CD14-positive monocyte (primary cell): ENCODE results near the gene DSP. TPM values are rescaled to one million over a fixed set of nuclear protein-coding genes. Genes with fewer than 3 reads are reported as not detected.

Source experiments
- DNase-seq, 3 donors: peaks; one replicate each; pipeline ENCODE4 v3.0.0-alpha.2; 2011 to 2022
- H2AFZ ChIP-seq: 2 replicates; pipeline ENCODE4 v1.6.0; 2012; ENCODE audit warnings: mild to moderate bottlenecking, low read depth, low read length, inconsistent platforms; ENCODE audit not compliant: insufficient read depth, poor library complexity, severe bottlenecking
- H3K27ac ChIP-seq, 2 donors: 1 replicate in 1 of 2; 2 replicates in 1 of 2; pipeline ENCODE4 v1.5.1; 2012 to 2013; ENCODE audit warnings: low read length in 2 of 2, control low read depth in 1 of 2, inconsistent platforms in 1 of 2, low read depth in 1 of 2, mild to moderate bottlenecking in 1 of 2
- H3K27me3 ChIP-seq, 2 donors: one replicate each; pipeline versions ENCODE4 v1.6.0 to v1.6.1; 2011 to 2013; ENCODE audit warnings: low read length in 2 of 2; ENCODE audit not compliant: control insufficient read depth in 2 of 2, insufficient read depth in 2 of 2
- H3K36me3 ChIP-seq, 2 donors: replicated peaks in 1 of 2; 1 replicate in 1 of 2; 2 replicates in 1 of 2; pipeline versions ENCODE4 v1.5.1 to v1.6.1; 2012 to 2013; ENCODE audit warnings: low read length in 2 of 2, control low read depth in 1 of 2, inconsistent platforms in 1 of 2, mild to moderate bottlenecking in 1 of 2; ENCODE audit not compliant: insufficient read depth in 2 of 2, control insufficient read depth in 1 of 2
- H3K4me1 ChIP-seq, 2 donors: 1 replicate in 1 of 2; 2 replicates in 1 of 2; pipeline versions ENCODE4 v1.5.1 to v1.6.1; 2012 to 2013; ENCODE audit warnings: low read length in 2 of 2, control low read depth in 1 of 2, inconsistent platforms in 1 of 2, mild to moderate bottlenecking in 1 of 2, moderate library complexity in 1 of 2; ENCODE audit not compliant: insufficient read depth in 2 of 2, control insufficient read depth in 1 of 2
- H3K4me2 ChIP-seq: replicated peaks from 2 replicates; pipeline ENCODE3; 2012; ENCODE audit warnings: low read length, moderate library complexity, mild to moderate bottlenecking; ENCODE audit not compliant: poor library complexity, severe bottlenecking; ENCODE audit errors: extremely low read depth
- H3K4me3 ChIP-seq, 3 experiments: fragments of 200-600 bp in 1 of 3; sonication (generic) in 1 of 3; replicated peaks in 1 of 3; 1 replicate in 2 of 3; 2 replicates in 1 of 3; pipeline ENCODE4 v1.5.1; 2011 to 2013; ENCODE audit warnings: low read length in 3 of 3, mild to moderate bottlenecking in 3 of 3, control low read depth in 2 of 3, low read depth in 2 of 3, inconsistent platforms in 1 of 3, moderate library complexity in 1 of 3
- H3K79me2 ChIP-seq: 2 replicates; pipeline ENCODE4 v1.6.0; 2012; ENCODE audit warnings: mild to moderate bottlenecking, control low read depth, inconsistent platforms, low read length, moderate library complexity; ENCODE audit not compliant: insufficient read depth
- H3K9ac ChIP-seq: 2 replicates; pipeline ENCODE4 v1.6.0; 2017; ENCODE audit warnings: low read length, mild to moderate bottlenecking; ENCODE audit not compliant: insufficient read depth, poor library complexity, severe bottlenecking
- H3K9me3 ChIP-seq, 2 donors: replicated peaks in 1 of 2; 1 replicate in 1 of 2; 2 replicates in 1 of 2; pipeline versions ENCODE4 v1.5.1 to v1.6.1; 2012 to 2013; ENCODE audit warnings: low read length in 2 of 2, control low read depth in 1 of 2; ENCODE audit not compliant: control insufficient read depth in 1 of 2, insufficient read depth in 1 of 2
- H4K20me1 ChIP-seq: 2 replicates; pipeline ENCODE4 v1.6.0; 2012; ENCODE audit warnings: mild to moderate bottlenecking, low read length, control low read depth, moderate library complexity; ENCODE audit not compliant: insufficient read depth
- H3K27ac Mint-ChIP-seq, 7 donors: one replicate each; pipeline ENCODE4 v1.8.0; 2020; ENCODE audit warnings: mild to moderate bottlenecking in 7 of 7, mixed read lengths in 7 of 7, moderate library complexity in 6 of 7, inconsistent platforms in 2 of 7
- H3K27me3 Mint-ChIP-seq, 3 donors: one replicate each; pipeline ENCODE4 v1.8.0; 2021 to 2022; ENCODE audit warnings: low read depth in 3 of 3, mild to moderate bottlenecking in 3 of 3, mixed read lengths in 3 of 3, moderate library complexity in 3 of 3, inconsistent platforms in 1 of 3
- H3K36me3 Mint-ChIP-seq, 2 donors: one replicate each; pipeline ENCODE4 v1.8.0; 2020; ENCODE audit warnings: mixed read lengths in 2 of 2, inconsistent platforms in 1 of 2, mild to moderate bottlenecking in 1 of 2
- H3K4me1 Mint-ChIP-seq: one replicate; pipeline ENCODE4 v1.8.0; 2020; ENCODE audit warnings: mild to moderate bottlenecking, mixed read lengths
- H3K4me3 Mint-ChIP-seq, 2 donors: one replicate each; pipeline ENCODE4 v1.8.0; 2020; ENCODE audit warnings: mild to moderate bottlenecking in 2 of 2, mixed read lengths in 2 of 2, moderate library complexity in 1 of 2
- H3K9me3 Mint-ChIP-seq, 7 donors: one replicate each; pipeline ENCODE4 v1.8.0; 2020 to 2022; ENCODE audit warnings: mixed read lengths in 7 of 7, mild to moderate bottlenecking in 6 of 7, moderate library complexity in 6 of 7, inconsistent platforms in 2 of 7
- WGBS: methylation state at CpG from one replicate; pipeline ENCODE4 v1.1.5; 2013; ENCODE audit warnings: missing lambda C conversion rate; ENCODE audit not compliant: insufficient coverage; 5-methylcytosine and 5-hydroxymethylcytosine counted together
- intact Hi-C, 2 donors: fragments of 100-400 bp; cut with micrococcal nuclease; formaldehyde crosslinking; loops; one replicate each; pipeline versions ENCODE4 v1.15.0 to v1.15.1; 2023
- polyA plus RNA-seq, 3 donors: library from polyadenylated mRNA; depleted of rRNA in 1 of 3; unstranded in 2 of 3; stranded (reverse) in 1 of 3; fragments of 300-500 nt in 2 of 3; fragments of >200 nt in 1 of 3; fragmentation: Illumina TruSeq in 2 of 3; gene quantifications; 1 replicate in 2 of 3; 2 replicates in 1 of 3; pipeline ENCODE4 v1.2.3, GENCODE V29; 2012 to 2021
- TF ChIP-seq, protein P1 (sequence below): fragments of 200-600 bp; IDR thresholded peaks from one replicate; pipeline ENCODE4 v1.8.0; 2022; ENCODE audit warnings: antibody characterized with exemption, mild to moderate bottlenecking

Gene DSP
- polyA plus RNA-seq, 3 donors, result not detected

DNA sequence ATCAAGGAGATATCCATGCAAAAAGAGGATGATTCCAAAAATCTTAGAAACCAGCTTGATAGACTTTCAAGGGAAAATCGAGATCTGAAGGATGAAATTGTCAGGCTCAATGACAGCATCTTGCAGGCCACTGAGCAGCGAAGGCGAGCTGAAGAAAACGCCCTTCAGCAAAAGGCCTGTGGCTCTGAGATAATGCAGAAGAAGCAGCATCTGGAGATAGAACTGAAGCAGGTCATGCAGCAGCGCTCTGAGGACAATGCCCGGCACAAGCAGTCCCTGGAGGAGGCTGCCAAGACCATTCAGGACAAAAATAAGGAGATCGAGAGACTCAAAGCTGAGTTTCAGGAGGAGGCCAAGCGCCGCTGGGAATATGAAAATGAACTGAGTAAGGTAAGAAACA is 38.4 kb downstream of the DSP start:
- H3K9me3 ChIP-seq, result no peaks in the 10 kb centered on the region
- no peak for DNase-seq
- H3K4me1 ChIP-seq, result no peaks in the 10 kb centered on the region
- H3K27me3 Mint-ChIP-seq, result peaks cover 0 to 19% (median 5%) of the 10 kb centered on the region in 3 donors
- no peaks in the 10 kb centered on the region for H3K36me3 ChIP-seq
- no peak overlapping the region for H3K27ac Mint-ChIP-seq
- no peaks in the 10 kb centered on the region for H3K4me1 Mint-ChIP-seq
- H3K9me3 Mint-ChIP-seq, result peaks cover 0 to 5% (median 0%) of the 10 kb centered on the region in 7 donors
- H3K36me3 Mint-ChIP-seq, result no peaks in the 10 kb centered on the region
- no peak overlapping the region for H3K27ac ChIP-seq
- TF ChIP-seq, protein P1, sequence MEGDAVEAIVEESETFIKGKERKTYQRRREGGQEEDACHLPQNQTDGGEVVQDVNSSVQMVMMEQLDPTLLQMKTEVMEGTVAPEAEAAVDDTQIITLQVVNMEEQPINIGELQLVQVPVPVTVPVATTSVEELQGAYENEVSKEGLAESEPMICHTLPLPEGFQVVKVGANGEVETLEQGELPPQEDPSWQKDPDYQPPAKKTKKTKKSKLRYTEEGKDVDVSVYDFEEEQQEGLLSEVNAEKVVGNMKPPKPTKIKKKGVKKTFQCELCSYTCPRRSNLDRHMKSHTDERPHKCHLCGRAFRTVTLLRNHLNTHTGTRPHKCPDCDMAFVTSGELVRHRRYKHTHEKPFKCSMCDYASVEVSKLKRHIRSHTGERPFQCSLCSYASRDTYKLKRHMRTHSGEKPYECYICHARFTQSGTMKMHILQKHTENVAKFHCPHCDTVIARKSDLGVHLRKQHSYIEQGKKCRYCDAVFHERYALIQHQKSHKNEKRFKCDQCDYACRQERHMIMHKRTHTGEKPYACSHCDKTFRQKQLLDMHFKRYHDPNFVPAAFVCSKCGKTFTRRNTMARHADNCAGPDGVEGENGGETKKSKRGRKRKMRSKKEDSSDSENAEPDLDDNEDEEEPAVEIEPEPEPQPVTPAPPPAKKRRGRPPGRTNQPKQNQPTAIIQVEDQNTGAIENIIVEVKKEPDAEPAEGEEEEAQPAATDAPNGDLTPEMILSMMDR, result no peak
- no peak overlapping the region for H3K4me2 ChIP-seq
- H4K20me1 ChIP-seq, result no peaks in the 10 kb centered on the region
- H3K9ac ChIP-seq, result no peak overlapping the region
- WGBS, result 94% methylated on average over 7 of the region's 9 CpGs
- H3K4me3 ChIP-seq, result no peak overlapping the region
- H3K27me3 ChIP-seq, result peaks cover 0 to 2% of the 10 kb centered on the region in 2 donors
- no peak overlapping the region for H2AFZ ChIP-seq
- H3K4me3 Mint-ChIP-seq, result no peak overlapping the region
- intact Hi-C loops, result no loop called here
- no peaks in the 10 kb centered on the region for H3K79me2 ChIP-seq

DNA sequence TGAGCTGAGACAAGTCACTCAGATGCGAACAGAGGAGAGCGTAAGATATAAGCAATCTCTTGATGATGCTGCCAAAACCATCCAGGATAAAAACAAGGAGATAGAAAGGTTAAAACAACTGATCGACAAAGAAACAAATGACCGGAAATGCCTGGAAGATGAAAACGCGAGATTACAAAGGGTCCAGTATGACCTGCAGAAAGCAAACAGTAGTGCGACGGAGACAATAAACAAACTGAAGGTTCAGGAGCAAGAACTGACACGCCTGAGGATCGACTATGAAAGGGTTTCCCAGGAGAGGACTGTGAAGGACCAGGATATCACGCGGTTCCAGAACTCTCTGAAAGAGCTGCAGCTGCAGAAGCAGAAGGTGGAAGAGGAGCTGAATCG is 39.1 kb downstream of the DSP start:
- Histone ChIP-seq H3K27ac (no peak overlapping the region), H2AFZ (no peak overlapping the region), H3K79me2 (no peaks in the 10 kb centered on the region), H3K9me3 (no peaks in the 10 kb centered on the region), H3K27me3 (peaks cover 0 to 2% of the 10 kb centered on the region in 2 donors), H3K4me1 (no peaks in the 10 kb centered on the region), H3K9ac (no peak overlapping the region), H4K20me1 (no peaks in the 10 kb centered on the region), H3K4me3 (no peak overlapping the region), H3K4me2 (no peak overlapping the region), H3K36me3 (no peaks in the 10 kb centered on the region)
- DNase-seq, result no peak
- intact Hi-C loops, result no loop called here
- Mint-ChIP-seq H3K9me3 (peaks cover 0 to 5% (median 0%) of the 10 kb centered on the region in 7 donors), H3K36me3 (no peaks in the 10 kb centered on the region), H3K4me1 (no peaks in the 10 kb centered on the region), H3K4me3 (no peak overlapping the region), H3K27ac (no peak overlapping the region), H3K27me3 (peaks cover 0 to 14% (median 5%) of the 10 kb centered on the region in 3 donors)
- TF ChIP-seq, protein P1, result no peak
- WGBS, result 95% methylated on average over 12 of the region's 13 CpGs
